ENCODE results near the gene FGF13.

DNA sequence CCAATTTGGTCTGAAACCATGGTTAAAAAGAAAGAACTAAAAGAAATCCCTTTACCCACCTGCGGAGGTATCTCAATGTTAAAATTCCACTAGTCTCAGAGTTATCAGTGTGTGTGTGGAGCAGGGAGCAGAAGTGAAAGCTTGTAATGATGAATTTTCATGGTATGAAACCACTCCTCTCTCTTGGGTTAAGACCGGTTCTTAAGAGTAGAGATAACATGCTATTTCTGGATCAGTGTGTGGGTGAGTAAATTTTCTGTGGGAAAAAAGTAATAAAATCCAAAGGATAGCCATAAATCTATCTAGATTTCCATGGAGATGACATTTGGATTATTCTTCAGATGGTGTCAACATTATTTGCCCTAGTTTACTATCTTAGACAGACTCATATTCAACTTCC lies 3.2 kb downstream of the FGF13 start:
- TF ChIP-seq, protein P1, sequence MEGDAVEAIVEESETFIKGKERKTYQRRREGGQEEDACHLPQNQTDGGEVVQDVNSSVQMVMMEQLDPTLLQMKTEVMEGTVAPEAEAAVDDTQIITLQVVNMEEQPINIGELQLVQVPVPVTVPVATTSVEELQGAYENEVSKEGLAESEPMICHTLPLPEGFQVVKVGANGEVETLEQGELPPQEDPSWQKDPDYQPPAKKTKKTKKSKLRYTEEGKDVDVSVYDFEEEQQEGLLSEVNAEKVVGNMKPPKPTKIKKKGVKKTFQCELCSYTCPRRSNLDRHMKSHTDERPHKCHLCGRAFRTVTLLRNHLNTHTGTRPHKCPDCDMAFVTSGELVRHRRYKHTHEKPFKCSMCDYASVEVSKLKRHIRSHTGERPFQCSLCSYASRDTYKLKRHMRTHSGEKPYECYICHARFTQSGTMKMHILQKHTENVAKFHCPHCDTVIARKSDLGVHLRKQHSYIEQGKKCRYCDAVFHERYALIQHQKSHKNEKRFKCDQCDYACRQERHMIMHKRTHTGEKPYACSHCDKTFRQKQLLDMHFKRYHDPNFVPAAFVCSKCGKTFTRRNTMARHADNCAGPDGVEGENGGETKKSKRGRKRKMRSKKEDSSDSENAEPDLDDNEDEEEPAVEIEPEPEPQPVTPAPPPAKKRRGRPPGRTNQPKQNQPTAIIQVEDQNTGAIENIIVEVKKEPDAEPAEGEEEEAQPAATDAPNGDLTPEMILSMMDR (optimal IDR thresholded peaks at IDR 0.05 in 1 of 3, IDR thresholded peaks at IDR 0.05 in 1 of 3, conservative IDR thresholded peaks at IDR 0.05 in 1 of 3; ENCODE audit: extremely low read depth in 1 of 3, insufficient read depth in 2 of 3, low read length in 3 of 3) = no peak
- no peak for TF ChIP-seq EZH2 (IDR thresholded peaks at IDR 0.05; ENCODE audit: low read length)

Measured in keratinocyte (primary cell).